HG03575 (cell line): Measurements from ENCODE around the gene NCAM2.

ENCODE experiments used
- ATAC-seq: cut with Tn5 transposase; IDR thresholded peaks from one replicate; pipeline ENCODE4 v1.9.1; 2021; ENCODE audit not compliant: unreplicated experiment, insufficient number of reproducible peaks, low FRiP score; ENCODE audit errors: extremely low read depth

The NCAM2 gene

GRCh38 chr21:21262048-21262447 lies 263.8 kb downstream of the NCAM2 start:
- ATAC-seq = no peak

GRCh38 chr21:21268061-21268471 lies 269.9 kb downstream of the NCAM2 start:
- ATAC-seq = no peak

GRCh38 chr21:21268885-21269284 lies 270.7 kb downstream of the NCAM2 start:
- ATAC-seq = no peak

- no peak for ATAC-seq
These were observed 281.1 kb downstream of the NCAM2 start for GRCh38 chr21:21279193-21279901.

GRCh38 chr21:21283810-21284209 lies 285.6 kb downstream of the NCAM2 start:
- no peak for ATAC-seq

GRCh38 chr21:21286170-21286798 lies 288.1 kb downstream of the NCAM2 start:
- ATAC-seq = no peak

- ATAC-seq = no peak
These were observed 292.5 kb downstream of the NCAM2 start for GRCh38 chr21:21290751-21291150.

GRCh38 chr21:21291883-21292569 lies 293.8 kb downstream of the NCAM2 start:
- no peak for ATAC-seq

- ATAC-seq = no peak
These were observed 297.1 kb downstream of the NCAM2 start for GRCh38 chr21:21295303-21295702.

- ATAC-seq = no peak
These were observed 299.0 kb downstream of the NCAM2 start for GRCh38 chr21:21297211-21297610.

- ATAC-seq = no peak
These were observed 302.8 kb downstream of the NCAM2 start for GRCh38 chr21:21301013-21301412.

GRCh38 chr21:21309510-21309909 lies 311.3 kb downstream of the NCAM2 start:
- no peak for ATAC-seq

GRCh38 chr21:21324297-21324696 lies 326.1 kb downstream of the NCAM2 start:
- ATAC-seq = no peak

- ATAC-seq = no peak
These were observed 334.3 kb downstream of the NCAM2 start for GRCh38 chr21:21332492-21332891.

GRCh38 chr21:21341041-21341440 lies 342.8 kb downstream of the NCAM2 start:
- ATAC-seq = no peak

GRCh38 chr21:21345296-21345695 lies 347.1 kb downstream of the NCAM2 start:
- no peak for ATAC-seq

- no peak for ATAC-seq
These were observed 347.7 kb downstream of the NCAM2 start for GRCh38 chr21:21345872-21346271.

- no peak for ATAC-seq
These were observed 368.1 kb downstream of the NCAM2 start for GRCh38 chr21:21366277-21366676.

GRCh38 chr21:21367583-21367982 lies 369.4 kb downstream of the NCAM2 start:
- no peak for ATAC-seq

- ATAC-seq = no peak
These were observed 375.8 kb downstream of the NCAM2 start for GRCh38 chr21:21373969-21374368.
